SK-N-SH (cell line): ENCODE data around the gene METTL2B.
"Not testable (repeated sequence)": the region's sequence is repeated elsewhere in the genome, so short reads cannot be mapped to it uniquely, and the experiment has no call there.

Source experiments
- CTCF ChIP-seq: fragments of 200-600 bp; sonication (generic); IDR thresholded peaks from 2 replicates; pipeline ENCODE4 v1.6.1; 2017; ENCODE audit warnings: antibody characterized with exemption, mild to moderate bottlenecking, moderate library complexity
- ELF1 ChIP-seq: IDR thresholded peaks from 2 replicates; pipeline ENCODE4 v1.4.0; 2012
- EP300 ChIP-seq, 2 experiments: IDR thresholded peaks; 2 replicates each; pipeline versions ENCODE4 v1.4.0 to v1.6.1; 2012; ENCODE audit warnings: borderline replicate concordance in 1 of 2, low read depth in 1 of 2, low read length in 1 of 2
- EZH2phosphoT487 ChIP-seq: fragments of 200-600 bp; sonication (generic); IDR thresholded peaks from 2 replicates; pipeline ENCODE4 v1.6.1; 2017; ENCODE audit warnings: low read depth, mixed run types, mild to moderate bottlenecking, antibody characterized with exemption, moderate library complexity, borderline replicate concordance
- GATA2 ChIP-seq: sonication (generic); formaldehyde crosslinking; IDR thresholded peaks from 2 replicates; pipeline ENCODE4 v1.5.0; 2020; ENCODE audit warnings: mild to moderate bottlenecking, missing genetic modification reagents
- JUND ChIP-seq: IDR thresholded peaks from 2 replicates; pipeline ENCODE4 v1.4.0; 2012
- MAX ChIP-seq: IDR thresholded peaks from 2 replicates; pipeline ENCODE4 v1.4.0; 2012; ENCODE audit warnings: low read depth
- MEF2A ChIP-seq: IDR thresholded peaks from 2 replicates; pipeline ENCODE4 v1.4.0; 2012; ENCODE audit warnings: low read depth, borderline replicate concordance
- MXI1 ChIP-seq: IDR thresholded peaks from 2 replicates; pipeline ENCODE4 v1.6.1; 2012; ENCODE audit warnings: mild to moderate bottlenecking, low read depth, low read length, improper control_type of control experiment
- POLR2AphosphoS5 ChIP-seq: IDR thresholded peaks from 2 replicates; pipeline ENCODE4 v1.6.1; 2012; ENCODE audit warnings: low read depth, low read length
- RCOR1 ChIP-seq: fragments of 150-350 bp; IDR thresholded peaks from 2 replicates; pipeline ENCODE4 v1.6.1; 2017; ENCODE audit warnings: antibody characterized with exemption, low read length
- SIN3A ChIP-seq: IDR thresholded peaks from 2 replicates; pipeline ENCODE4 v1.6.1; 2012; ENCODE audit warnings: low read depth, mild to moderate bottlenecking, low read length, moderate library complexity, borderline replicate concordance

GRCh38 chr7:128507321-128507993 is 30.9 kb downstream of the METTL2B start:
- not testable (repeated sequence) for TF ChIP-seq CTCF; MAX; ELF1; GATA2 (CRISPR knock-in tag); MXI1; EZH2phosphoT487; SIN3A; MEF2A; JUND; POLR2AphosphoS5; EP300 (IDR thresholded peaks at IDR 0.05; ENCODE audit: borderline replicate concordance in 1 of 2, low read depth in 1 of 2, low read length in 1 of 2); RCOR1
